Transverse colon (tissue), 4 donors: ENCODE data around the gene SLC38A3. TPM values are rescaled to one million over a fixed set of nuclear protein-coding genes. Genes with fewer than 3 reads are reported as not detected.
"Not testable (repeated sequence)": the region's sequence is repeated elsewhere in the genome, so short reads cannot be mapped to it uniquely, and the experiment has no call there.

Source experiments
- DNase-seq: peaks from one replicate; pipeline ENCODE4 v3.0.0-alpha.2; 2019
- H3K27ac ChIP-seq, 4 donors: fragments of 200-600 bp; sonication (generic); 2 replicates each; pipeline ENCODE4 v1.5.1; 2016 to 2018; ENCODE audit warnings: inconsistent platforms in 4 of 4
- H3K27me3 ChIP-seq: fragments of 200-600 bp; sonication (generic); 2 replicates; pipeline ENCODE4 v1.5.1; 2017; ENCODE audit warnings: inconsistent platforms
- H3K36me3 ChIP-seq, 4 donors: fragments of 200-600 bp; sonication (generic); 2 replicates each; pipeline ENCODE4 v1.5.1; 2017 to 2019; ENCODE audit warnings: inconsistent platforms in 4 of 4
- H3K4me1 ChIP-seq, 4 donors: fragments of 200-600 bp; sonication (generic); 2 replicates each; pipeline ENCODE4 v1.5.1; 2017 to 2020; ENCODE audit warnings: inconsistent platforms in 4 of 4
- H3K4me3 ChIP-seq, 4 donors: fragments of 200-600 bp; sonication (generic); 1 replicate in 1 of 4; 2 replicates in 3 of 4; pipeline versions ENCODE4 v1.5.1 to v1.6.1; 2017 to 2019; ENCODE audit warnings: inconsistent platforms in 4 of 4
- H3K9me3 ChIP-seq, 2 donors: fragments of 200-600 bp; sonication (generic); 2 replicates each; pipeline ENCODE4 v1.5.1; 2017 to 2019; ENCODE audit warnings: inconsistent platforms in 2 of 2
- CTCF ChIP-seq, 5 experiments: fragments of 200-600 bp in 3 of 5; fragments of 450-650 bp in 2 of 5; sonication (generic) in 3 of 5; IDR thresholded peaks; 1 replicate in 2 of 5; 2 replicates in 3 of 5; pipeline ENCODE4 v1.5.1; 2016 to 2017; ENCODE audit warnings: antibody characterized with exemption in 5 of 5, inconsistent platforms in 3 of 5, mild to moderate bottlenecking in 2 of 5, moderate library complexity in 1 of 5
- EP300 ChIP-seq: sonication (generic); formaldehyde crosslinking; IDR thresholded peaks from one replicate; pipeline ENCODE4 v1.6.1; 2017; ENCODE audit warnings: antibody characterized with exemption, low read depth
- POLR2A ChIP-seq: fragments of 450-650 bp; IDR thresholded peaks from one replicate; pipeline ENCODE4 v1.6.1; 2016; ENCODE audit warnings: antibody characterized with exemption, mild to moderate bottlenecking, moderate library complexity
- POLR2AphosphoS5 ChIP-seq, 3 donors: sonication (generic); formaldehyde crosslinking; IDR thresholded peaks; one replicate each; pipeline ENCODE4 v1.6.1; 2016; ENCODE audit warnings: antibody characterized with exemption in 3 of 3
- WGBS, 2 donors: methylation state at CpG; one replicate each; pipeline ENCODE4 v1.1.5; 2018; ENCODE audit warnings: low coverage in 1 of 2; 5-methylcytosine and 5-hydroxymethylcytosine counted together
- in situ Hi-C, 4 donors: fragments of 200-750 bp; cut with MboI; loops; one replicate each; pipeline versions ENCODE4 v1.15.0 to v1.15.1; 2017; ENCODE audit warnings: low sequenced_read_pairs in 3 of 4, low pct_ligation_motif_present in 1 of 4, low pct_unique_long_range_greater_than_20kb in 1 of 4
- intact Hi-C: fragments of 100-400 bp; cut with DNase I; formaldehyde crosslinking; loops from one replicate; pipeline ENCODE4 v1.15.1; 2023; ENCODE audit warnings: low total_unique reads
- total RNA-seq, 4 donors: library from RNA; depleted of rRNA; stranded (reverse); fragments of >200 nt; gene quantifications; one replicate each; pipeline ENCODE4 v1.1.0, GENCODE V29; 2016

Gene SLC38A3
- total RNA-seq, 4 donors from 2014 or later, result not detected

- Histone ChIP-seq H3K4me3 (no peak overlapping the region), H3K9me3 (no peaks in the 10 kb centered on the region), H3K4me1 (peaks cover 64 to 95% (median 69%) of the 10 kb centered on the region in 4 donors), H3K36me3 (no peaks in the 10 kb centered on the region), H3K27me3 (no peaks in the 10 kb centered on the region), H3K27ac (peak overlapping the region; percentile 69 to 91 (median 78))
- TF ChIP-seq POLR2AphosphoS5 (IDR thresholded peaks at IDR 0.05) (no peak), POLR2A (no peak), EP300 (no peak), CTCF (IDR thresholded peaks at IDR 0.05) (no peak)
- no peak for DNase-seq
- intact Hi-C loops, result no loop called here
- 90% methylated on average over 2 to 4 of the region's 4 CpGs for WGBS, 2 donors
- in situ Hi-C loops, result no loop called here
Observed at GRCh38 chr3:50243543-50243895, 38.4 kb downstream of the SLC38A3 start.

- in situ Hi-C loops, H3K9me3 ChIP-seq, H3K4me3 ChIP-seq, intact Hi-C loops, DNase-seq, H3K36me3 ChIP-seq, H3K27me3 ChIP-seq: not testable (repeated sequence)
- WGBS, 2 donors, result 80 to 95% methylated on average over 4 to 6 of the region's 6 CpGs
- Histone ChIP-seq H3K4me1 (peaks cover 58 to 95% (median 62%) of the 10 kb centered on the region in 4 donors), H3K27ac (peak overlapping the region; percentile 67 to 85 (median 82))
Observed at GRCh38 chr3:50244813-50245212, 39.7 kb downstream of the SLC38A3 start.

GRCh38 chr3:50245251-50245745, 40.2 kb downstream of the SLC38A3 start:
- Histone ChIP-seq H3K27me3 (no peaks in the 10 kb centered on the region), H3K9me3 (no peaks in the 10 kb centered on the region), H3K4me1 (peaks cover 56 to 94% (median 58%) of the 10 kb centered on the region in 4 donors), H3K36me3 (no peaks in the 10 kb centered on the region), H3K4me3 (peak overlapping the region in 1 of 4 donors; percentile 48), H3K27ac (peak overlapping the region; percentile 67 to 85 (median 82))
- intact Hi-C loops (no loop called here), in situ Hi-C loops (no loop called here)
- WGBS, 2 donors, result 70% methylated on average over 14 of the region's 16 CpGs; no CpG with 5 or more reads in 1 of the 2 donors
- DNase-seq, result no peak
- no peak for TF ChIP-seq POLR2AphosphoS5 (IDR thresholded peaks at IDR 0.05)
- TF ChIP-seq EP300, result no peak
- no peak for TF ChIP-seq POLR2A
- TF ChIP-seq CTCF (IDR thresholded peaks at IDR 0.05), result no peak

- intact Hi-C loops (loop anchor here (2.0 kb wide), 1 partner anchor 19 kb away; no protein-coding TSS in a partner anchor), in situ Hi-C loops (no loop called here)
- TF ChIP-seq CTCF (IDR thresholded peaks at IDR 0.05) (peak; percentile 97 to 99 (median 99)), POLR2AphosphoS5 (IDR thresholded peaks at IDR 0.05) (no peak)
- 3% methylated on average over 25 of the region's 25 CpGs; no CpG with 5 or more reads in 1 of the 2 donors for WGBS, 2 donors
- Histone ChIP-seq H3K27ac (peak overlapping the region; percentile 67 to 85 (median 82)), H3K4me1 (peaks cover 52 to 96% (median 57%) of the 10 kb centered on the region in 4 donors), H3K9me3 (no peaks in the 10 kb centered on the region), H3K4me3 (peak overlapping the region; percentile 17 to 48 (median 36)), H3K36me3 (no peaks in the 10 kb centered on the region), H3K27me3 (no peaks in the 10 kb centered on the region)
- peak; percentile 95 for DNase-seq
Observed at GRCh38 chr3:50245831-50246516, 40.9 kb downstream of the SLC38A3 start.
